MCF 10A (cell line): ENCODE data around the gene ELP4. TPM values are rescaled to one million over a fixed set of nuclear protein-coding genes. Genes with fewer than 3 reads are reported as not detected.

ENCODE experiments used
- BruUV-seq: library from RNA; stranded (reverse); fragments of 400-500 nt; replicated peaks from 2 replicates; lab custom pipeline; 2021; lab: Mats Ljungman, UMichigan
- CTCF ChIA-PET: fragments of 300-600 bp; sonication (Branson Sonifier 250); formaldehyde crosslinking; extraction: SDS; loops from one replicate; lab custom pipeline; 2021; ENCODE audit warnings: antibody characterized with exemption, inconsistent platforms; lab: Yijun Ruan, JAX
- POLR2A ChIA-PET: fragments of 300-600, 350-650 bp; sonication (Branson Sonifier 250); formaldehyde crosslinking; extraction: SDS; loops from one replicate; lab custom pipeline; 2020; ENCODE audit warnings: antibody characterized with exemption, inconsistent platforms; lab: Yijun Ruan, JAX
- DNase-seq: peaks from one replicate; pipeline ENCODE4 v3.0.0-alpha.2; 2018; ENCODE audit not compliant: unreplicated experiment
- H3K27ac Mint-ChIP-seq: one replicate; pipeline ENCODE4 v1.8.0; 2022; ENCODE audit warnings: mild to moderate bottlenecking, low read depth, mixed read lengths; ENCODE audit not compliant: unreplicated experiment
- H3K27me3 Mint-ChIP-seq: one replicate; pipeline ENCODE4 v1.8.0; 2022; ENCODE audit warnings: mixed read lengths; ENCODE audit not compliant: insufficient read depth, unreplicated experiment
- H3K36me3 Mint-ChIP-seq: one replicate; pipeline ENCODE4 v1.8.0; 2022; ENCODE audit warnings: mild to moderate bottlenecking, moderate library complexity, mixed read lengths; ENCODE audit not compliant: insufficient read depth, unreplicated experiment
- H3K4me1 Mint-ChIP-seq: one replicate; pipeline ENCODE4 v1.8.0; 2022; ENCODE audit warnings: mixed read lengths; ENCODE audit not compliant: insufficient read depth, unreplicated experiment
- H3K4me3 Mint-ChIP-seq: one replicate; pipeline ENCODE4 v1.8.0; 2022; ENCODE audit warnings: mild to moderate bottlenecking, moderate library complexity, mixed read lengths; ENCODE audit not compliant: unreplicated experiment
- H3K9me3 Mint-ChIP-seq: one replicate; pipeline ENCODE4 v1.8.0; 2022; ENCODE audit warnings: mixed read lengths; ENCODE audit not compliant: unreplicated experiment
- intact Hi-C: fragments of 100-400 bp; cut with micrococcal nuclease; formaldehyde crosslinking; loops from 2 replicates; pipeline ENCODE4 v1.14.1; 2022
- total RNA-seq: library from RNA; stranded (reverse); gene quantifications from 2 replicates; pipeline ENCODE4 v1.2.3, GENCODE V29; 2022
- TF ChIP-seq, protein P1 (sequence below): fragments of 200-600 bp; IDR thresholded peaks from one replicate; pipeline ENCODE4 v1.8.0; 2022; ENCODE audit warnings: antibody characterized with exemption, mild to moderate bottlenecking; ENCODE audit not compliant: unreplicated experiment

ELP4 gene
- total RNA-seq, 1 experiment from 2014 or later: 18.3 TPM

DNA sequence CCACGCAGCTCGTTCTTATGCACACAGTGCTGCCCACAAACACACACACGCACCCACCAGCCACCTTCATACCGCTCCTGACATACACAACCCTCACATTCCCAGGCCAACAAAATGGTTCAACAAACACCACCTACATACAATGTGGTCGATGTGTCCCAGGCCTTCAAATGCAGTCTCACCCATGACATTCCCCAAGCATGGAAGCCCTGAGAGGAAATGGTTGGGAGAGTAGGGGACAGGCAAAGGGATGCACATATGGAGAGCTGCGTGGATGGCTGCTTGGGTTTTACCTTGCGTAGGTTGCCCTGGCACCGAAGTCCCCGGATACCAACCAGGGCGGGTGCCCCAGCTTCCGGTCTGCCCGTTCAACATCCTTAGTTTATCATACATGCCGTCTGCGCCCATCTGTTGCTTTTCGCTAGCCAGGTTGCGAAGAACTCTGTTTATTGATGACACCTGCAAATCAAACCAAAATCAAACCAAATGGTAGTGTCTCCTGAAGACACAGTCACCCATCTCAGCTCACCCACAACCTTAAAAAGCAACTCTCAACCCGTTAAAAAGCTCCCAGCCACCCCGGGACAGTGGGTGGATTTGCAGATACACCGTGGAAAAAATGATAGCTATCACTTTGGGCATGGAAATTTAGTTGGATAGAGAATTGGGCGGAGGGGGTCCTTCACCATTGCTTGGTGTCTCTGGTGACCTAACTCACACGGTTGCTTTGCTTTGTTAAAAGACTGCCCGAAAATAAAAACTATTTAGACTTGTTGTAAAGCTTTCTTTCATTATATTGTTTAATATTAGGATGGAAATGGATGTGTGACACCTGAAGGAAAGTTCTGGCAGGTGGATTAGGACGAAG is 291.1 kb downstream of the ELP4 start:
- Mint-ChIP-seq H3K4me3 (no peak overlapping the region), H3K9me3 (peaks cover 21% of the 10 kb centered on the region), H3K27me3 (peaks cover 57% of the 10 kb centered on the region), H3K4me1 (peaks cover 6% of the 10 kb centered on the region), H3K36me3 (peaks cover 5% of the 10 kb centered on the region), H3K27ac (no peak overlapping the region)
- CTCF ChIA-PET: interaction anchor here (0.5 kb wide), 1 partner anchor 282 kb away, joined by 3 read pairs; no protein-coding TSS in a partner anchor
- intact Hi-C loops: no loop called here
- no peak for DNase-seq
- no TSS peak for BruUV-seq
- POLR2A ChIA-PET: no interaction called here
- TF ChIP-seq, protein P1, sequence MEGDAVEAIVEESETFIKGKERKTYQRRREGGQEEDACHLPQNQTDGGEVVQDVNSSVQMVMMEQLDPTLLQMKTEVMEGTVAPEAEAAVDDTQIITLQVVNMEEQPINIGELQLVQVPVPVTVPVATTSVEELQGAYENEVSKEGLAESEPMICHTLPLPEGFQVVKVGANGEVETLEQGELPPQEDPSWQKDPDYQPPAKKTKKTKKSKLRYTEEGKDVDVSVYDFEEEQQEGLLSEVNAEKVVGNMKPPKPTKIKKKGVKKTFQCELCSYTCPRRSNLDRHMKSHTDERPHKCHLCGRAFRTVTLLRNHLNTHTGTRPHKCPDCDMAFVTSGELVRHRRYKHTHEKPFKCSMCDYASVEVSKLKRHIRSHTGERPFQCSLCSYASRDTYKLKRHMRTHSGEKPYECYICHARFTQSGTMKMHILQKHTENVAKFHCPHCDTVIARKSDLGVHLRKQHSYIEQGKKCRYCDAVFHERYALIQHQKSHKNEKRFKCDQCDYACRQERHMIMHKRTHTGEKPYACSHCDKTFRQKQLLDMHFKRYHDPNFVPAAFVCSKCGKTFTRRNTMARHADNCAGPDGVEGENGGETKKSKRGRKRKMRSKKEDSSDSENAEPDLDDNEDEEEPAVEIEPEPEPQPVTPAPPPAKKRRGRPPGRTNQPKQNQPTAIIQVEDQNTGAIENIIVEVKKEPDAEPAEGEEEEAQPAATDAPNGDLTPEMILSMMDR: no peak

DNA sequence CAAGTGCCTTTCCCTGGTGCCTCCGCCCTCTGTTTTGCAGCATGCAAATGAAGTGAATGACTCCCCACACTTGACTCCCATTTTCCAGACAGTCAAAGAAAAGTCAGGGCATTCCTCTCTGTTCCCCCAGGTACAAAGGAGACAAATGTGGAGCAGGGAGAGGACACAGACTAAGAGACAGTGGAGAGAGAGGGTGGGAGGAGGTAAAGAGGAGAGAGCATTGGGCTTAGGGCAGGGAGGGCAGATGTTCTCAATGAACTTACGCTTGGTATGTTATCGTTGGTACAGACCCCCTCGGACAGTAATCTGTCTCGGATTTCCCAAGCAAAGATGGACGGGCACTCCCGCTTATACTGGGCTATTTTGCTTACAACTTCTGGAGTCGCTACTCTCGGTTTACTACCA is 291.7 kb downstream of the ELP4 start:
- no peak for DNase-seq
- intact Hi-C loops: no loop called here
- ChIA-PET CTCF (interaction anchor here (0.5 kb wide), 1 partner anchor 283 kb away, joined by 3 read pairs; no protein-coding TSS in a partner anchor), POLR2A (interaction anchor here (0.7 kb wide), 1 partner anchor 714 kb away, joined by 3 read pairs; no protein-coding TSS in a partner anchor)
- no peak overlapping the region for H3K4me3 Mint-ChIP-seq
- H3K4me1 Mint-ChIP-seq: peaks cover 6% of the 10 kb centered on the region
- no TSS peak for BruUV-seq
- H3K36me3 Mint-ChIP-seq: peaks cover 5% of the 10 kb centered on the region
- H3K27ac Mint-ChIP-seq: no peak overlapping the region
- TF ChIP-seq, protein P1: no peak
- H3K9me3 Mint-ChIP-seq: peaks cover 21% of the 10 kb centered on the region
- H3K27me3 Mint-ChIP-seq: peaks cover 58% of the 10 kb centered on the region

DNA sequence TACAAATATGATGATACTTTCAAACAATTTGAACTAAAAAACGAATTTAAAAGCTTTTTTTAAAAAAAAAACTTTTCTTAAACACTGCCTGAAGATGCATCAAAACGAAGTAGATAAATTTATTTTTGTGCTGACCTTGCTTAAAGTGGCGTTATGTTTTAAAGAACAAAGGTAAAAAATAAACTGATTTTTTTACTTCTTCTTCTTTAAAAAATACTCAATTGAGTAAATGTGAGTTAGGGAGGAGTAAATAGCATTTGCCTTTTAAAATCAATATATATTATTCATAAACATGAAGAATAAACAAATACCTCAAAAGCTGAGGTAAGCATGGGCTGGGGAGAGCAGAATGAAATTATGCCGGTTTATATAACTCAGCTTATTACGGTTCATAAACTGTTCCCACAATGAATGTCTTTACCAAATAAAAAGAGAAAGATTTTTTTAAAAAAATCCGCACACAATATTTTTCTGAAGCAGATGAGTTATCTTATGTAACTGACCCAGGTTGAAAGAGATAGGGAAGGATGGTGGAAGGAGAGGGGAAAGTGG is 292.5 kb downstream of the ELP4 start:
- ChIA-PET CTCF (no interaction called here), POLR2A (interaction anchor here (0.7 kb wide), 1 partner anchor 715 kb away, joined by 3 read pairs; no protein-coding TSS in a partner anchor)
- H3K4me1 Mint-ChIP-seq: peaks cover 6% of the 10 kb centered on the region
- H3K4me3 Mint-ChIP-seq: no peak overlapping the region
- H3K27ac Mint-ChIP-seq: no peak overlapping the region
- peaks cover 65% of the 10 kb centered on the region for H3K27me3 Mint-ChIP-seq
- TF ChIP-seq, protein P1: no peak
- DNase-seq: no peak
- intact Hi-C loops: no loop called here
- H3K36me3 Mint-ChIP-seq: no peaks in the 10 kb centered on the region
- no TSS peak for BruUV-seq
- peaks cover 15% of the 10 kb centered on the region for H3K9me3 Mint-ChIP-seq

DNA sequence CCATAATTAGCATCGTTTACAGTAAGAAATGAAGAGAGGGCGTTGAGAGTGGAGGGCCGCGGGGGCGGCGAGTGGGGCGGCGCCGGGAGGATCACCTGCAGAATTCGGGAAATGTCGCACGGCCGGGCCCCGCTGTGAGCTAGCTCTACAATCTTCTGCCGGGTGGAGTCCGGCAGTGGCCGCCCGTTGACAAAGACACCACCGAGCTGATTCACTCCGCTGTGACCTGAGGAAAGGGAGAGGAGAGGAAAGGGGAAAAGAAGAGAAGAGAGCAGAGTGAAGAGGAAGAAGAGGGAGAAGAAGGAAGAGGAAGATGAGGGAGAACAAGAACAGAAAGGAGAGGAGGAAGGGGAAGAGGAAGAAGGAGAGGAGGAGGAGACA is 293.0 kb downstream of the ELP4 start:
- H3K4me1 Mint-ChIP-seq: peaks cover 6% of the 10 kb centered on the region
- DNase-seq: no peak
- TF ChIP-seq, protein P1: no peak
- POLR2A ChIA-PET: no interaction called here
- H3K9me3 Mint-ChIP-seq: peaks cover 13% of the 10 kb centered on the region
- H3K27me3 Mint-ChIP-seq: peaks cover 71% of the 10 kb centered on the region
- intact Hi-C loops: no loop called here
- H3K4me3 Mint-ChIP-seq: no peak overlapping the region
- BruUV-seq: no TSS peak
- CTCF ChIA-PET: no interaction called here
- H3K36me3 Mint-ChIP-seq: no peaks in the 10 kb centered on the region
- H3K27ac Mint-ChIP-seq: no peak overlapping the region
